Measurements from ENCODE around the gene MAPRE3.

MAPRE3 gene

DNA sequence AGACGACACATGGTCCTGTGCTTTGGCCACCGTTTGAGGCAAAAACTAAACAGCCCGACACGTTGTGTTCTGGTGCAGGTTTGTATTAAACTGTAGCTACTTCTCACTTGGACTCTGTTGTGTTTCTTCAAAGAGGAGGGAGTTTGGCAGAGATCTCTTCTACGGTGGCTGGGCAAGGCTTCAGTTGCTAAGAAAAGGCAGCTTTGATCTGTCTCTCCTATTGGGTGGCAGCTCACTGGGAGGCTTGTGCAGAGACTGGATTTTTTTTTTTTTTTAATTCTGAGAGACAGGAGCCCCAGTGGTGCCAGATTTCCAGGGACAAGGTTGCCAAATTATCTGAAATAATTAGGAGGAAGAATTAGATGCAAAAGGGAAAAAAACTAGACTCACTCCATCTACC, 20.2 kb upstream of the MAPRE3 start:
- DNase-seq (ENCODE audit: low read depth), result no peak

GRCh38 chr2:26951236-26951635, 19.2 kb upstream of the MAPRE3 start:
- DNase-seq (ENCODE audit: low read depth), result no peak

- DNase-seq (ENCODE audit: low read depth), result no peak
These were observed 18.1 kb upstream of the MAPRE3 start for GRCh38 chr2:26952374-26952773.

GRCh38 chr2:26954135-26954534, 16.3 kb upstream of the MAPRE3 start:
- no peak for DNase-seq (ENCODE audit: low read depth)

DNA sequence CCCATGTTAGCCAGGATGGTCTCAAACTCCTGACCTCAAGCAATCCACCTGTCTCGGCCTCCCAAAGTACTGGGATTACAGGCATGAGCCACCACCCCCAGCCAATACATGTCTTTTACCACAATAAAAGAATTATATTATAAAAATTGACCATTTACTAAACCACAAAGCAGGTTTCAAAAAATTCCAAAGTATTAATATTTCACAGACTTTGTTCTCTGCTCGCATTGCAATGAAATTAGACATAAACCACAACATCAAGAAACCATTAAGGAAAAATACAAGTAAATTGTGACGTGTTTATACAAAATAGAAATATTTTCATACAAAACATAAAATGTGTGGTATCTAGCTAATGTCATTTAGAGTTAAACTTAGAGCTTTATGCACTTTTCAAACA, 13.4 kb upstream of the MAPRE3 start:
- DNase-seq (ENCODE audit: low read depth), result no peak

GRCh38 chr2:26957534-26957933, 12.9 kb upstream of the MAPRE3 start:
- DNase-seq (ENCODE audit: low read depth), result peak; percentile 21

DNA sequence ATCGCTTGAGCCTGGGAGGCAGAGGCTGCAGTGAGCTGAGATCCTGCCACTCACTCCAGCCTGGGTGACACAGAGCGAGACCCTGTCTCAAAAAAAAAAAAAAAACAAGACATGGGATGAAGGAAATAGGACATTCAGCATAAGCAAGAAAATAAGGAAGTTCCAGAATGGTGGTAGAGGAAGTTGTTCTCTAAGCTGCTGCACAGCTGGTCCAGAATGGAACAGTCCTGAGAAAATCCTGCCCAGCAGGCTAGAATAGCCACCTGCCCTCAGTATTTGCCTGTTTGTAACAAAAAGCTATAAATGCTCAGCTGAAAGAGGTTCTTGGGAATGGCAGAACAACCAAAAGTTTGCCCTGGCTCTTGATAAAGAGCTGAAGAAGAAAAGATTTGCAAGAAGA, 11.1 kb upstream of the MAPRE3 start:
- no peak for DNase-seq (ENCODE audit: low read depth)

DNA sequence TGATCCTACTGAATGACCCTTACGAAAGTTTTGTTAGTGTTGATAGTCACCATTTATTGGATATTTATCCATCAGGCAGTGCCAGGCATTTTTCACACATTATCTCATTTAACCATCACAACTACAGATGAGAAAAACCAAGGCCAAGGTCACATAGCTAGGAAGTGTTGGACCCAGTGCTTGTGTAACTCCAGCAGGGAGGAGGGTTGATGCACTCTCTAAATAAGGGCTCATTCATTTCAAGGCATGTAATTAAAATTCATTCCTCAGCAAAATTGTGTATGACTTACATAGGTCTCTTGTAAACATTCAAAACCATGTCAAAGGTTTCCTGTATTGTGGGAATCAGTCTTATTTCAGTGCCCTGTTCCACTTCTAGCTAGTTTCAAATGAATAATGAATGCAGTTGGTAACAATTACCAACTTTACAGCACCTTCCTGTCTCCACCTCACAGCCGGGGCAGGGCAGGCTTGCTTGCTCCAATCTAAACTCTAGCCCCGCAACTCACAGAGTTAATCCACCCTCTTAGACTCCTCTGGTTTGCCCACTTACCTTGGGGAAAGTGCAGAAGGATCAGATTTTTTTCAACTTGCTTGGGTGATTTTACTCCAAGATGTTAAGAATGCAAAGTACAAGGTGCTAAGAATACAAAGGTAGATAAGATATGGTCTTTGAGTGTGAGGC, 5.8 kb upstream of the MAPRE3 start:
- no peak for DNase-seq (ENCODE audit: low read depth)

- no peak for DNase-seq (ENCODE audit: low read depth)
These were observed 2.4 kb upstream of the MAPRE3 start for GRCh38 chr2:26968001-26968400.

GRCh38 chr2:26969077-26969844, 1.2 kb upstream of the MAPRE3 start:
- peak; percentile 39 for DNase-seq (ENCODE audit: low read depth)

- peak; percentile 24 for DNase-seq (ENCODE audit: low read depth)
These were observed 641 bp downstream of the MAPRE3 start for GRCh38 chr2:26970928-26971627.

DNA sequence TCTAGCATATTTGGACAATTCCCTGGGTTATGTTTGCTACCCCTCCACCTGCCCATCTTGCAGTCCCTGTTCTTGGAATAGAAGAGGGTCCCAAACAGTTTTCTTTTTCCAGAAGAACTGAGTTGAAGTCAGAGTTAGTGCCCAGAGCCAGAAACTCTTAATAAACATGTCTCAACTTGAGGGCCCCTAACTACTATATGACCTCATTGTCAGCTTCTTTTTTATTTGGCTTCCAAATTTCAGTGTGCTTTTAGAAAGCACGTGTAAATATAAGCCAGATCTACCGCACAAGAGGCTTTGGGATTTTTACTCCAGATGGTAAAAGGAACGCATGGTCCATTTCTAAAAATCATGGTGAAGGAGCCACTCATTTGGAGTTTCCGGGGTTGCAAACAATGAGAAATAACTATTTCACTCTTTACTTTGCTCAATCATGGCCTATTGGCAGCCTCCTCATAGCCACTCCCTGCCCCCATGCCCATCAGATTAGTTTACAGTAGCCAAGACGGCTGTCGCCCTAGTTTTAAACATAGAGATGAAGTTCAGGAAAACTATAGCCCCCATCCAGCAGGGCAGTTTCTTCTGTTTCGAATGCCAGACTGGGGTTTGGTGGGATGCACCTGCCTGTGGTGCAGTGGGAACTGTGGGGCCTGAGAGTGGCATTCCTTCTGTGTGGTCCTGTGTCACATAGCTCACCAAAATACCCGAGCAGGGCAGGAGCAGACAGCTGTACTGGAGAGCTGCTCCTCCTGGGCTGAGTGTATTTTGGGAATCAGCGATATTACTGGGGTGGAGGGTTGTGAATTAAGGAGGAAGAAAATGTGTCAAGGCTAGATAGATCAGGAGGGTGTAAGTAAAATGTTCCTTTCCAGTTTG, 1.7 kb downstream of the MAPRE3 start:
- no peak for DNase-seq (ENCODE audit: low read depth)

DNA sequence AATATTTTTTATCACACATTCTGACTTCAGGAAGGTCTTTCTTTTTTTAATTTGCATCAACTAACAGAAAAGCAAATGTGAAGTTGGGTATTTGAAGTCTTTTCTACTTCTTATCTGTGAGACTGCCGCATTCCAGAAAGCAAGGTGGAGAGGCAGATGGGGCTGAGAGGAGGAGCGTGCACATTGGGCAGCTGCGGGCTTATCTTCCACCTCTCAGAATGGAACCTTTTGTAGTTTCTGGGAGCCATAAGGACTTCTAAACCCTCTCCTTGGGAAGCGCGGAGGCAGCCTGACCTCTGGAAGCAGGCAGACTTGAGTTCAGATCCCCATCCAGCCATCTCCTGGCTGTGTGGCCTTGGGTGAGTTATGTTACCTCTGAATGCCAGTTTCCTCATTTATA, 3.9 kb downstream of the MAPRE3 start:
- no peak for DNase-seq (ENCODE audit: low read depth)

GRCh38 chr2:26975102-26975501, 4.7 kb downstream of the MAPRE3 start:
- DNase-seq (ENCODE audit: low read depth), result no peak

DNA sequence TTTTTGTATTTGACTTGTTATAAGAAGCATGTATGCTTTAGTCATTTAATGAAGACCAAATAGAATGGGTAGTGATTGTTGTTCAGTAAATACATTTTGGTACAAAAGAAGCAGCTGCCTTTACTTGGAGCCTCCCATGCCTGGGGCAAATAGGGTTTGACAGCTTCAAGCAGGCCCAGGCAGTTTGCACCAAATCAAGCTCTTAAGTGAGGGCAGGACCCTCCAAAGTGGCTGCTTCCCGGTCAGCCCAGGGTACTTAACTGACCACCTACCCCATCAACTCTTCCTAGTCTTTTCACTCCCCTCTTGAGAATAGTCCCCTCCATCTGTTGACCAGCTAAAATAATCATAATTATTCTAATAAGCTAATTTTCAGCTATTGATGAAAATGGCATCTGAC, 5.2 kb downstream of the MAPRE3 start:
- no peak for DNase-seq (ENCODE audit: low read depth)

- peak; percentile 73 for DNase-seq (ENCODE audit: low read depth)
These were observed 5.8 kb downstream of the MAPRE3 start for GRCh38 chr2:26976237-26976636.

GRCh38 chr2:26977012-26977411, 6.6 kb downstream of the MAPRE3 start:
- no peak for DNase-seq (ENCODE audit: low read depth)

DNA sequence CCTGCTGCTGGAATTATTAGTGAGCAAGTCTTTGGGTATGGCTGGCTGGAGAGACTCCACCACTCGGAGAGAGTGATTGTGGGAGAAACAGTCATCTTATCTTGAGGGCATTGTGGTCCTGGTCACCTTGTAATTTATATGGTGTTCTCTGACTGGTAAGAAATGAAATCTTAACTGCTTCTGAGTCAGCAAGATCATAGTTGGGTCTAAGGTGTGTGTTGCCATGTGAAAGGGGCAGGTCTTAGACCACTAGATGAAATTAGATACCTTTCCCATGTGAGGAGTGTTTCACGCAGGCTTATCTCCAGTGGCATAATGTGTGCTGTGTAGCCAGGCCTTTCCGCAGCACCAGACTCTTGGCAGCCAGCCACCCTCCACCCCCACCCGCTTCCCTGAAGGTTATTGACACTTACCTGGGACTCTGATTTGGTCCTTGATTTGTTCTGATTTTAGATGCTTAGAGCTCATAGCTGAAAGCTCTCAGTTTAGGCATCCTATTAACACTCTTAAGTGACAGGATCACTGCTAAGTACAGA, 7.7 kb downstream of the MAPRE3 start:
- DNase-seq (ENCODE audit: low read depth), result no peak

DNA sequence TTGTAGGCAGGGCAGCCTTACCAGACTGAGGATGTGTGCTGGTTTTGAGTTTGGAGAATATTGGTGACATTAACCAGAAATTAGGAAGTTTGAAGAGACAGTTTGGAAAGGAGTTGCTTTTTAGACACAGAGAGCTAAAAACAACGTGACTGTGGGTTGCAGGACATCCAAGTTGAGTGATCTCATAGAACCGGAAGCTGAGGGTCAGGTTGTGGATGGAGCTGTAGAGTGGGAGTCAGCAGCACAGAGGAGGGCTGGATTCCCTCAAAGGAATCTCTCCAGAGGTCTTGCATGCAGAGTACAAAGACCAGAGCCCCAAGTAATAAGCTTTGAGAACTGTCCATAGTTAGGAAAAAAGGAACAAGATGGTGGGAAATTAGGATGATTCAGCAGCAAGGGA, 9.3 kb downstream of the MAPRE3 start:
- peak; percentile 20 for DNase-seq (ENCODE audit: low read depth)

- no peak for DNase-seq (ENCODE audit: low read depth)
These were observed 10.5 kb downstream of the MAPRE3 start for GRCh38 chr2:26980971-26981370.

DNA sequence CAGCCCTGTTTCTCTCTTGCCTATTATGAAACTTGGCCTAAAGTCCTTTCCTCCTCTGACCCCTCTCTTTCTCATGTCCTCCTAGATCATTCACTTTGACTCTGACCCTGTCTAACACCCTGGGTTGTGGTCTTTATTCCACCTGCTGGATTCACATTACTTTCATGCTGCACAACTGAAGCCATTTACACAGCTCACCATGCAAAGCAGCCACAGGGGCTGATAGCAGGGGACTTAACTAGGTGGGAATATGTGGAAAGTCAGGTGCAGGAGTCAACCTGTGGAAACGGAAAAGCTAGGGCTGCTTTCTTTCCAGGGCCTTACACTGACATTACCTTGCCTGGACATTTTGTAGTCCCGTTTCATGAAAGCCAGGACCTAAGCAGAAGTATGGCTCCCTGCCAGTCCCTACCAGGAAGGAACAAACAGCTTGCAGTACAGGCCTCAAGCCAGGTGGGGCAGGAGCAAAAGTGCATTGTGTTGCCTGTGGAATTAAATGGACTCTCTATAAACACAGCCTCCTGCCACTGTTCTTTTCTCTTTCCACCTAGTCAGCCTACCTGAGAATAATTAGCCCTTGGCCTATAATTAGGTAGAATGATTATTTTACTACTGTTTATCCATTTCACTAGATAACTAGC, 11.8 kb downstream of the MAPRE3 start:
- DNase-seq (ENCODE audit: low read depth), result peak; percentile 19
